GM13976 (cell line): ENCODE data around the gene FUOM.

Experiments used
- DNase-seq: peaks from one replicate; pipeline ENCODE4 v3.0.0; 2012; ENCODE audit warnings: low spot score
- in situ Hi-C: fragments of 300-500 bp; cut with MboI; formaldehyde crosslinking; loops from one replicate; pipeline ENCODE4 v1.12.0; 2022; ENCODE audit warnings: low sequenced_read_pairs, mixed read lengths, inconsistent platforms; ENCODE audit not compliant: unreplicated experiment
- TF ChIP-seq, protein P1 (sequence below): IDR thresholded peaks from 2 replicates; pipeline ENCODE4 v1.5.1; 2012; ENCODE audit warnings: borderline replicate concordance, mild to moderate bottlenecking; ENCODE audit not compliant: insufficient read depth; ENCODE audit errors: extremely low read depth, missing control alignments, control extremely low read depth

The FUOM gene

DNA sequence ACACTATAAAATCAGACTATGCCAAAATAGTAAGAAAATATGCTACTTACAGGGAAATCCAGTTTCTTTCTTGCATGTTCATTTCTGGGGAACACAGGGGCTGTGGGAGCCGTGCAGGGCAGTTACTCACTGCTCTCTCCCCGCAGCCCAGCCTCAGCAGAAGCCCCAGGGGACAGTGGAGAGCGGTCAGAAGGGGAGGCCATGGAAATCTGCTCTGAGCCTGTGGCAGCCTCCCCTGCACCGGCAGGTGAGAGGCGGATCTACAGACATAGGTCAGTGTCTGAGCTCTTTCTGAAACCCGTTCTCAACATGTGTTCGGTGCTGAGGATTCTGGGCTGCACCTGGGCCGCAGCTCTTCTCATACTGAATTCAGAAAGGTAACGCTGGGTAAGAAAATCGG, 46.2 kb downstream of the FUOM start:
- in situ Hi-C loops: no loop called here
- TF ChIP-seq, protein P1, sequence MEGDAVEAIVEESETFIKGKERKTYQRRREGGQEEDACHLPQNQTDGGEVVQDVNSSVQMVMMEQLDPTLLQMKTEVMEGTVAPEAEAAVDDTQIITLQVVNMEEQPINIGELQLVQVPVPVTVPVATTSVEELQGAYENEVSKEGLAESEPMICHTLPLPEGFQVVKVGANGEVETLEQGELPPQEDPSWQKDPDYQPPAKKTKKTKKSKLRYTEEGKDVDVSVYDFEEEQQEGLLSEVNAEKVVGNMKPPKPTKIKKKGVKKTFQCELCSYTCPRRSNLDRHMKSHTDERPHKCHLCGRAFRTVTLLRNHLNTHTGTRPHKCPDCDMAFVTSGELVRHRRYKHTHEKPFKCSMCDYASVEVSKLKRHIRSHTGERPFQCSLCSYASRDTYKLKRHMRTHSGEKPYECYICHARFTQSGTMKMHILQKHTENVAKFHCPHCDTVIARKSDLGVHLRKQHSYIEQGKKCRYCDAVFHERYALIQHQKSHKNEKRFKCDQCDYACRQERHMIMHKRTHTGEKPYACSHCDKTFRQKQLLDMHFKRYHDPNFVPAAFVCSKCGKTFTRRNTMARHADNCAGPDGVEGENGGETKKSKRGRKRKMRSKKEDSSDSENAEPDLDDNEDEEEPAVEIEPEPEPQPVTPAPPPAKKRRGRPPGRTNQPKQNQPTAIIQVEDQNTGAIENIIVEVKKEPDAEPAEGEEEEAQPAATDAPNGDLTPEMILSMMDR: no peak
- DNase-seq: no peak

GRCh38 chr10:133310789-133311188, 47.0 kb downstream of the FUOM start:
- DNase-seq: no peak
- TF ChIP-seq, protein P1: no peak
- in situ Hi-C loops: no loop called here

DNA sequence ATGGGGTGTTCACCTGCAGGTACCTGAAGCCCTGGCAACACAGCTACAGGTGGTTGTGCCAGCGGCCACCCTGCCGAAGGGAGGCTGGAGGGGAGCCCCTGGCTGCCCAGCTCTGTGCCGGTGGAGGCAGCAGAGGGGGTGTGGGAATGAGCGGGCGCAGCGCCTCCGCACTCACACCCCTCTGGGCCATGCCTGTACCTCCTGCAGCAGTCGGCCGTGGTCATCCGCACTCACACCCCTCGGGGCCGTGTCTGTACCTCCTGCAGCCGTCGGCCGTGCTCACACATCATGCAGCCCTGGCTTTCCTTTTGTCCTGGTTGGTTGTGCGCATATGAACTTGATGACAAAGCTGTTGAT, 47.4 kb downstream of the FUOM start:
- no peak for DNase-seq
- TF ChIP-seq, protein P1: no peak
- in situ Hi-C loops: no loop called here

DNA sequence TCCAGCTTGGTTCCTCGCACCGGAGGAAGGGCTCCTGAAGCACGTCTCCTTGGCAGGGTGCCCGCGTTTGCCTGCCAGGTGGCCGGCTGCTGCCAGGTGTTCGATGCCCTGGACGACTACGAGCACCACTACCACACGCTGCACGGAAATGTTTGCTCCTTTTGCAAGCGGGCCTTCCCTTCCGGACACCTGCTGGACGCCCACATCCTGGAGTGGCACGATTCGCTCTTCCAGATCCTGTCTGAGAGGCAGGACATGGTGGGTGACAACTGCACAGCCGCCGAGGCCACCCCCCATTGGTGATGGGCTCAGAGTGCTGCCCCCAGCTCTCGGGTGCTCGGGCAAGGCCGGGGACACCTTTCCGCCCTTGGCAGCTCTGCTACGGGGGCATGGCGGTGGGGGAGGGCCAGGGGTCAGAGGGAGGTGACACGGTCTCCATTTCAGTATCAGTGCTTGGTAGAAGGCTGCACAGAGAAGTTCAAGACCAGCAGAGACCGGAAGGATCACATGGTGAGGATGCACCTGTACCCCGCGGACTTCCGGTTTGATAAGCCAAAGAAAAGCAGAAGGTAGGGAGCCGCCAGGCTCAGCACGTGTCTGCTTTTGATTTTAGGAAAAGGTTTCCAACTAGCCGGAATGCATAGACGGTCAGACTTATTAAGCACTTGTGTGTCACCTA, 48.0 kb downstream of the FUOM start:
- in situ Hi-C loops: no loop called here
- no peak for DNase-seq
- TF ChIP-seq, protein P1: no peak

- DNase-seq: peak; percentile 99
- in situ Hi-C loops: no loop called here
- TF ChIP-seq, protein P1: no peak
Measured at GRCh38 chr10:133309100-133309719, 48.6 kb downstream of the FUOM start.

DNA sequence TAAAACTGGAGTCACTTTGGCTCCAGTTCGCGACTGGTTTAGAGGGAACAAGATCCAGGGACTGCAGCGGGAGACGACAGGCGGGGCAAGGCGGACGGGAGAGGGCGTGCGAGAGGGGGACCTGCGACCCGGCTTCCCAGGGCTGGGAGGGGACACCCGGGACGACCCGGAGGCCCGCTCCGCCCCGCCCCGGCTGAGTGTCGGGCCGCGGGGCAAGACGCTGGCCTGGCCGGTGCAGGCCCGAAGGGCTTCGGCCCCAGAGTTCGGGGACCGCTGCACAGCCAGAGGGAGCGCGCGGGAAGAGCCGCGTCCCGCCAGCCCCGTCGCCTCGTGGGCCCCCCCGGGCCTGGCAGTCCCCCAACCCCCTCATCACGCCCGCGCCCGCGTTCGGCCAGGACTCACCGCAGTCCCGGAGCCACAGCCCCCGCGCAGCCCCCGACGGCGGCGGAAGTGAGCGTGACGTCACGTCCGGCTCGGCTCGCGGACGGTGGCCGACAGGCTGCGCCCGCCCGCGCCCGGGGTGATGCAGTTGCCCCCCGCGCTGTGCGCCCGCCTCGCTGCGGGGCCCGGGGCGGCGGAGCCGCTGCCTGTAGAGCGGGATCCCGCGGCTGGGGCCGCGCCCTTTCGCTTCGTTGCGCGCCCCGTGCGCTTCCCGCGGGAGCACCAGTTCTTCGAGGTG, 49.3 kb downstream of the FUOM start, which contains the start of the genes TUBGCP2 and ZNF511:
TUBGCP2 (minus strand) TSS at position 452 of the 679 bp plus-strand sequence. CDS start 5,931 bp downstream, outside the sequence.
ZNF511 (plus strand) TSS at position 494 of the 679 bp plus-strand sequence; CDS start at position 524, 30 bp downstream.
- DNase-seq: peak; percentile 92
- TF ChIP-seq, protein P1: no peak

More for the DNA sequence above, 49.3 kb downstream of the FUOM start, which contains the start of the genes TUBGCP2 and ZNF511:
- in situ Hi-C loops: no loop called here
